NT2/D1 (cell line): ENCODE results near the gene KRTAP21-3.
"Not testable (repeated sequence)": the region's sequence is repeated elsewhere in the genome, so short reads cannot be mapped to it uniquely, and the experiment has no call there.

ENCODE experiments used
- DNase-seq: peaks from one replicate; pipeline ENCODE4 v3.0.0-alpha.2; 2011; ENCODE audit warnings: low read depth, low spot score
- H3K27me3 ChIP-seq: 2 replicates; pipeline ENCODE4 v1.6.0; 2011; ENCODE audit warnings: mild to moderate bottlenecking; ENCODE audit not compliant: insufficient read length, insufficient read depth
- H3K36me3 ChIP-seq: 2 replicates; pipeline ENCODE4 v1.6.1; 2011; ENCODE audit warnings: mild to moderate bottlenecking, low read length, mixed read lengths; ENCODE audit not compliant: insufficient read depth, insufficient read length
- H3K4me1 ChIP-seq: 2 replicates; pipeline ENCODE4 v1.5.1; 2011; ENCODE audit not compliant: insufficient read depth, insufficient read length
- H3K4me3 ChIP-seq: 2 replicates; pipeline ENCODE4 v1.5.1; 2011; ENCODE audit warnings: low read depth; ENCODE audit not compliant: insufficient read length
- H3K9ac ChIP-seq: 2 replicates; pipeline ENCODE4 v1.6.0; 2011; ENCODE audit warnings: low read depth; ENCODE audit not compliant: insufficient read length
- H3K9me3 ChIP-seq: 2 replicates; pipeline ENCODE4 v1.5.1; 2011; ENCODE audit warnings: mild to moderate bottlenecking, low read length; ENCODE audit not compliant: insufficient read depth
- SUZ12 ChIP-seq: IDR thresholded peaks from 2 replicates; pipeline ENCODE4 v1.6.1; 2011; ENCODE audit not compliant: insufficient read length, insufficient read depth; ENCODE audit errors: extremely low read depth
- YY1 ChIP-seq: IDR thresholded peaks from 2 replicates; pipeline ENCODE4 v1.6.1; 2011; ENCODE audit not compliant: insufficient read length, insufficient read depth
- ZNF274 ChIP-seq: IDR thresholded peaks from 2 replicates; pipeline ENCODE4 v1.6.1; 2011; ENCODE audit warnings: mild to moderate bottlenecking, low read depth, low read length

Gene KRTAP21-3

GRCh38 chr21:30718239-30718909, at the start of gene KRTAP21-3:
KRTAP21-3 (minus strand) TSS chr21:30718777; CDS start chr21:30718759, 18 bp downstream.
- TF ChIP-seq YY1 (no peak), ZNF274 (no peak), SUZ12 (no peak)
- DNase-seq = no peak
- H3K9ac ChIP-seq = no peak within 1 kb of the TSS
- no peak within 1 kb of the TSS for H3K4me3 ChIP-seq
- H3K27me3 ChIP-seq = no peaks in the 10 kb centered on the region
- no peaks in the 10 kb centered on the region for H3K36me3 ChIP-seq
- H3K4me1 ChIP-seq = no peaks in the 10 kb centered on the region
- H3K9me3 ChIP-seq = no peaks in the 10 kb centered on the region

- H3K9me3 ChIP-seq = no peaks in the 10 kb centered on the region
- H3K27me3 ChIP-seq = no peaks in the 10 kb centered on the region
- no peaks in the 10 kb centered on the region for H3K4me1 ChIP-seq
- no peaks in the 10 kb centered on the region for H3K36me3 ChIP-seq
- H3K4me3 ChIP-seq = no peak overlapping the region
- H3K9ac ChIP-seq = no peak overlapping the region
- TF ChIP-seq ZNF274 (no peak), YY1 (no peak), SUZ12 (no peak)
- DNase-seq = no peak
These were observed 42.2 kb upstream of the KRTAP21-3 start for GRCh38 chr21:30760776-30761175.

GRCh38 chr21:30758306-30758705, 39.7 kb upstream of the KRTAP21-3 start:
- Histone ChIP-seq H3K4me3 (no peak overlapping the region), H3K9me3 (no peaks in the 10 kb centered on the region), H3K9ac (no peak overlapping the region), H3K27me3 (no peaks in the 10 kb centered on the region), H3K4me1 (no peaks in the 10 kb centered on the region), H3K36me3 (no peaks in the 10 kb centered on the region)
- DNase-seq = no peak
- TF ChIP-seq YY1 (no peak), SUZ12 (no peak), ZNF274 (no peak)

- H3K27me3 ChIP-seq = not testable (repeated sequence)
These were observed 36.8 kb upstream of the KRTAP21-3 start, which contains the start of gene KRTAP21-1 for GRCh38 chr21:30755328-30755727. KRTAP21-1 (minus strand) TSS chr21:30755428; CDS start chr21:30755378, 50 bp downstream.

GRCh38 chr21:30747159-30747558, 28.6 kb upstream of the KRTAP21-3 start, which contains the start of gene KRTAP21-2:
KRTAP21-2 (minus strand) TSS chr21:30747259; CDS start chr21:30747202, 57 bp downstream.
- DNase-seq = no peak
- Histone ChIP-seq H3K9me3 (no peaks in the 10 kb centered on the region), H3K4me1 (no peaks in the 10 kb centered on the region), H3K27me3 (no peaks in the 10 kb centered on the region), H3K9ac (no peak within 1 kb of the TSS), H3K4me3 (no peak within 1 kb of the TSS), H3K36me3 (no peaks in the 10 kb centered on the region)
- TF ChIP-seq ZNF274 (no peak), SUZ12 (no peak), YY1 (no peak)

More at GRCh38 chr21:30755328-30755727, 36.8 kb upstream of the KRTAP21-3 start, which contains the start of gene KRTAP21-1:
- H3K4me1 ChIP-seq, H3K36me3 ChIP-seq, H3K9me3 ChIP-seq, H3K9ac ChIP-seq, H3K4me3 ChIP-seq, DNase-seq: not testable (repeated sequence)

- H3K4me1 ChIP-seq = no peaks in the 10 kb centered on the region
- no peaks in the 10 kb centered on the region for H3K36me3 ChIP-seq
- no peak for TF ChIP-seq ZNF274
- TF ChIP-seq YY1 = no peak
- no peaks in the 10 kb centered on the region for H3K9me3 ChIP-seq
- H3K4me3 ChIP-seq = no peak overlapping the region
- H3K27me3 ChIP-seq = no peaks in the 10 kb centered on the region
- no peak overlapping the region for H3K9ac ChIP-seq
- DNase-seq = no peak
These were observed 21.9 kb upstream of the KRTAP21-3 start for GRCh38 chr21:30740462-30740861.

GRCh38 chr21:30733026-30733425, 14.4 kb upstream of the KRTAP21-3 start:
- H3K27me3 ChIP-seq = no peaks in the 10 kb centered on the region
- H3K36me3 ChIP-seq = no peaks in the 10 kb centered on the region
- H3K4me1 ChIP-seq = no peaks in the 10 kb centered on the region
- H3K4me3 ChIP-seq = no peak overlapping the region
- no peak for TF ChIP-seq ZNF274
- TF ChIP-seq SUZ12 = no peak
- no peak for TF ChIP-seq YY1
- no peak for DNase-seq
- no peaks in the 10 kb centered on the region for H3K9me3 ChIP-seq
- H3K9ac ChIP-seq = no peak overlapping the region

GRCh38 chr21:30726726-30727125, 8.1 kb upstream of the KRTAP21-3 start:
- Histone ChIP-seq H3K4me3 (no peak overlapping the region), H3K36me3 (no peaks in the 10 kb centered on the region), H3K27me3 (no peaks in the 10 kb centered on the region), H3K9me3 (no peaks in the 10 kb centered on the region), H3K4me1 (no peaks in the 10 kb centered on the region), H3K9ac (no peak overlapping the region)
- no peak for DNase-seq
- no peak for TF ChIP-seq ZNF274
- no peak for TF ChIP-seq SUZ12
- TF ChIP-seq YY1 = no peak
